Cardiac fibroblast (primary cell): ENCODE data around the gene MUSK.
A peak's percentile ranks its signal among the peaks of the same experiment; 100 is the strongest.

ENCODE experiments used
- DNase-seq, 2 donors: peaks; one replicate each; pipeline versions ENCODE4 v3.0.0 to v3.0.0-alpha.2; 2010; ENCODE audit warnings: low read depth in 2 of 2
- H3K4me3 ChIP-seq, 2 donors: replicated peaks in 1 of 2; 1 replicate in 1 of 2; 2 replicates in 1 of 2; pipeline ENCODE4 v1.5.1; 2011; ENCODE audit warnings: low read depth in 2 of 2, low read length in 2 of 2, mild to moderate bottlenecking in 2 of 2, moderate library complexity in 1 of 2
- TF ChIP-seq, protein P1 (sequence below): IDR thresholded peaks from one replicate; pipeline ENCODE4 v1.5.1; 2011; ENCODE audit warnings: low read depth, mild to moderate bottlenecking, low read length, inconsistent platforms

The MUSK gene

GRCh38 chr9:110712955-110713354 lies 44.4 kb downstream of the MUSK start:
- TF ChIP-seq, protein P1, sequence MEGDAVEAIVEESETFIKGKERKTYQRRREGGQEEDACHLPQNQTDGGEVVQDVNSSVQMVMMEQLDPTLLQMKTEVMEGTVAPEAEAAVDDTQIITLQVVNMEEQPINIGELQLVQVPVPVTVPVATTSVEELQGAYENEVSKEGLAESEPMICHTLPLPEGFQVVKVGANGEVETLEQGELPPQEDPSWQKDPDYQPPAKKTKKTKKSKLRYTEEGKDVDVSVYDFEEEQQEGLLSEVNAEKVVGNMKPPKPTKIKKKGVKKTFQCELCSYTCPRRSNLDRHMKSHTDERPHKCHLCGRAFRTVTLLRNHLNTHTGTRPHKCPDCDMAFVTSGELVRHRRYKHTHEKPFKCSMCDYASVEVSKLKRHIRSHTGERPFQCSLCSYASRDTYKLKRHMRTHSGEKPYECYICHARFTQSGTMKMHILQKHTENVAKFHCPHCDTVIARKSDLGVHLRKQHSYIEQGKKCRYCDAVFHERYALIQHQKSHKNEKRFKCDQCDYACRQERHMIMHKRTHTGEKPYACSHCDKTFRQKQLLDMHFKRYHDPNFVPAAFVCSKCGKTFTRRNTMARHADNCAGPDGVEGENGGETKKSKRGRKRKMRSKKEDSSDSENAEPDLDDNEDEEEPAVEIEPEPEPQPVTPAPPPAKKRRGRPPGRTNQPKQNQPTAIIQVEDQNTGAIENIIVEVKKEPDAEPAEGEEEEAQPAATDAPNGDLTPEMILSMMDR, result no peak
- H3K4me3 ChIP-seq, result no peak overlapping the region
- no peak for DNase-seq

DNA sequence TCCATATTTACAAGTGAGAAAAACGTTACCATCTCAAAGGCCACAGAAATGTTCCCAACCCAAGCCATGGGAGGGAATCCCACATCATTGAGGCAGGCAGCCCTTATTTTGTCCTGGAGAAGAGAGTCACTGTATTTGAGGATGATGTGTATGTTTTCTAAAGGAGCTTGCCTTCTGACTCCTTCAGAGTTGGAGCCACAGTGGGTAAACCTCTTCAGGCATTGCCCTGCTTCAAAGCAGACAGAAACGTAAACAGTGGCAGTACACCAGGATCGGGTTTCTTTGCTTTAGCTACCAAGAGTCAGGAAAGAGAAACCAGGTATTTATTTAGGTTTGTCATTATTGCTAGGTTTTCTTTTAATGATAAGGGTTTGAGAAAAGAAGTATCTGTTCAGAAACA lies 45.7 kb downstream of the MUSK start:
- no peak for DNase-seq
- H3K4me3 ChIP-seq, result no peak overlapping the region
- TF ChIP-seq, protein P1, result no peak

DNA sequence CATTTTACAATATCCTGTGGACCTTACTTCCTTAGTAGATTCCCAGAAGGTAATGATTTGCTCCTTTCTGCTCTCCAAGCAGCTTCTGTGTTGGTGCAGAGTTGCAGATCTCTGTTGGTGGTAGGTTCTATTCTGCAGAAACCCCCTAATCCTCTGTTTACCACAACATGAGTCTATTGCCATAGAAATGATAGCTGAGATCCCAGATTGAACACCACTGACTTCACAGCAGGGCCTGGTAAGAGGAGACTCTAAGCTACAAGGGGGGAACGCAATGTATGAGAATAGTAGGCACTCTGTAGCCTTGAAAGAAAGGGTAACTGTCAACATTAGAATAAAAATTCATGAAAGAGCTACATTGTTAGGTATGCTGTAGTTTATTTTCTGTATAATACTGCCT lies 59.5 kb downstream of the MUSK start:
- DNase-seq, result no peak
- TF ChIP-seq, protein P1, result no peak
- H3K4me3 ChIP-seq, result no peak overlapping the region

DNA sequence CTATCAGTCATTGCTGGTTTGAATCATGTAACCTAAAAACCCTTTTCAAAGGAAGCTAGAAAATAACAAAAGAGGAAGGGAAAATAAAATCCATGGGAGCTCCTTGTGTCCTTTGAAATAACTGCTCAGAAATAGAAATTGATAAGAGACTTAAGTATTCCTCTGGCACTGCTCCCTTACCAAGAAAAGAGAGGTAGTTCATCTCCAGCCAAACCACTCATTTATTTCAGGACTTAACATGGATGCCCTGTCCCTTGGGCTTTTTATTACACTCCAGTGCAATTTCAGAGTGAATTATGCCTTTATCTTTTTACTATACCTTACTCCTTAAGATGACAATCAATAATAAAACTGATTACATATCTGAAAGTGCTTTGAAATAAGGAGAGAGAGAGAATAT lies 61.0 kb downstream of the MUSK start:
- TF ChIP-seq, protein P1, result no peak
- no peak for DNase-seq

GRCh38 chr9:110731437-110732028 lies 62.9 kb downstream of the MUSK start:
- TF ChIP-seq, protein P1, result no peak
- H3K4me3 ChIP-seq, result no peak overlapping the region
- peak in 1 of 2 donors; percentile 36 for DNase-seq

More for the DNA sequence above, 61.0 kb downstream of the MUSK start:
- no peak overlapping the region for H3K4me3 ChIP-seq

- DNase-seq, result no peak
- TF ChIP-seq, protein P1, result no peak
- H3K4me3 ChIP-seq, result no peak overlapping the region
Observed at GRCh38 chr9:110738982-110739381, 70.4 kb downstream of the MUSK start.
